ENCODE results near the gene GPATCH2.

DNA sequence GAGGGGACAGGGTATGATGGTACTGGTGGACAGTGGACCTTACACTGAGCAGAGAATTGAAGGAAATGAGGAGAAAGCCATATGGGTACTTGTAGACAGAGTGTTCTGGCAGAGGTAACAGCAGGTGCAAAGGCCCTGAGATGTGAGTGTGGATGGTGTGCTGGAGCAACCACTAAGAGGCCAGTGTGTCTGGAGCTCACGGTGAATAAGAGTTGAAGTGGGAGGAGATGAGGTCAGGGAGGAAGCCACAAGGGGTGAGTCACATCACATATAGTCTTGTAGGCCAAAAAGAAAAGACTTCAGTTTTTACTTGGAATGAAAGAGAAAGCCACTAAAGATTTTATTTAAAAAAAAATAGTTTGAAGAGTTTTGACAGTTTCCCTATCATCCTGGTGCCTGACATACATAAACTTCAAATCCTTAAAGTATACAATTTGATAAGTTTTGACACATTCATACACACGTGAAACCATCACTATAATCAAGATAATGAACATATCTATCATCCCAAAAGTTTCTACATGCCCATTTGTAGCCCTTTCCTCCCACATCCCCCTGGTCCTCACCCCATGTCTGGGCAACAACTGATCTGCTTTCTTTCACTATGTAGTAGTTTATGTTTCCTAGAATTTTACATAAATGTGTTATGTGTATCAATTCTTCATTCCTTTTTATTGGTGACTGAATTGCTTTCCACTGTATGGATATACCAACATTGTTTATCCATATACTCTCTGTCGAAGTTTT, 148.4 kb downstream of the GPATCH2 start:
- TF ChIP-seq EZH2 (IDR thresholded peaks at IDR 0.05) (no peak), EZH2phosphoT487 (IDR thresholded peaks at IDR 0.05) (no peak)
- TF ChIP-seq, protein P1, sequence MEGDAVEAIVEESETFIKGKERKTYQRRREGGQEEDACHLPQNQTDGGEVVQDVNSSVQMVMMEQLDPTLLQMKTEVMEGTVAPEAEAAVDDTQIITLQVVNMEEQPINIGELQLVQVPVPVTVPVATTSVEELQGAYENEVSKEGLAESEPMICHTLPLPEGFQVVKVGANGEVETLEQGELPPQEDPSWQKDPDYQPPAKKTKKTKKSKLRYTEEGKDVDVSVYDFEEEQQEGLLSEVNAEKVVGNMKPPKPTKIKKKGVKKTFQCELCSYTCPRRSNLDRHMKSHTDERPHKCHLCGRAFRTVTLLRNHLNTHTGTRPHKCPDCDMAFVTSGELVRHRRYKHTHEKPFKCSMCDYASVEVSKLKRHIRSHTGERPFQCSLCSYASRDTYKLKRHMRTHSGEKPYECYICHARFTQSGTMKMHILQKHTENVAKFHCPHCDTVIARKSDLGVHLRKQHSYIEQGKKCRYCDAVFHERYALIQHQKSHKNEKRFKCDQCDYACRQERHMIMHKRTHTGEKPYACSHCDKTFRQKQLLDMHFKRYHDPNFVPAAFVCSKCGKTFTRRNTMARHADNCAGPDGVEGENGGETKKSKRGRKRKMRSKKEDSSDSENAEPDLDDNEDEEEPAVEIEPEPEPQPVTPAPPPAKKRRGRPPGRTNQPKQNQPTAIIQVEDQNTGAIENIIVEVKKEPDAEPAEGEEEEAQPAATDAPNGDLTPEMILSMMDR (IDR thresholded peaks at IDR 0.05): no peak
